Measurements from ENCODE around the gene NDOR1.

- no peak for TF ChIP-seq CTCF (IDR thresholded peaks at IDR 0.05; ENCODE audit: control extremely low read depth in 1 of 3, insufficient read depth in 1 of 3, low read depth in 1 of 3, low read length in 3 of 3)
- TF ChIP-seq RAD21 (IDR thresholded peaks at IDR 0.05 in 1 of 2, conservative IDR thresholded peaks at IDR 0.05 in 1 of 2; ENCODE audit: low read depth in 2 of 2, low read length in 2 of 2) = no peak
- TF ChIP-seq POLR2A (IDR thresholded peaks at IDR 0.05; ENCODE audit: control extremely low read depth in 1 of 2, low read depth in 2 of 2, low read length in 2 of 2) = no peak
- TF ChIP-seq, protein P1, sequence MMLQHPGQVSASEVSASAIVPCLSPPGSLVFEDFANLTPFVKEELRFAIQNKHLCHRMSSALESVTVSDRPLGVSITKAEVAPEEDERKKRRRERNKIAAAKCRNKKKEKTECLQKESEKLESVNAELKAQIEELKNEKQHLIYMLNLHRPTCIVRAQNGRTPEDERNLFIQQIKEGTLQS (IDR thresholded peaks at IDR 0.05; ENCODE audit: insufficient read depth, low read depth, low read length) = no peak
- no peak for TF ChIP-seq ATF2 (IDR thresholded peaks at IDR 0.05; ENCODE audit: low read length)
- no peak for TF ChIP-seq SP2 (IDR thresholded peaks at IDR 0.05; ENCODE audit: low read length)
- no peak for TF ChIP-seq BCL11A (IDR thresholded peaks at IDR 0.05; ENCODE audit: low read depth in 2 of 2, low read length in 2 of 2)
- no peak for TF ChIP-seq YY1 (IDR thresholded peaks at IDR 0.05; ENCODE audit: low read depth, low read length)
- TF ChIP-seq RNF2 (IDR thresholded peaks at IDR 0.05; ENCODE audit: borderline replicate concordance, low read depth, low read length, missing control alignments, poor library complexity, severe bottlenecking) = no peak
- no peak for TF ChIP-seq EZH2 (IDR thresholded peaks at IDR 0.05; ENCODE audit: low read depth, low read length, severe bottlenecking)
- no peak for TF ChIP-seq TAF1 (IDR thresholded peaks at IDR 0.05; ENCODE audit: low read depth, low read length)
- TF ChIP-seq CREB1 (IDR thresholded peaks at IDR 0.05) = no peak
- no peak for TF ChIP-seq MAFK (IDR thresholded peaks at IDR 0.05; ENCODE audit: low read depth, low read length)
These were observed 12.8 kb downstream of the NDOR1 start for GRCh38 chr9:137218212-137218753.

All from H1 (cell line).